HG03432 (cell line): ENCODE data around the gene XYLB.
A peak's percentile ranks its signal among the peaks of the same experiment; 100 is the strongest.

Source experiments
- ATAC-seq: cut with Tn5 transposase; IDR thresholded peaks from one replicate; pipeline ENCODE4 v1.9.1; 2021; ENCODE audit warnings: mild to moderate bottlenecking, moderate library complexity; ENCODE audit not compliant: unreplicated experiment

XYLB gene

DNA sequence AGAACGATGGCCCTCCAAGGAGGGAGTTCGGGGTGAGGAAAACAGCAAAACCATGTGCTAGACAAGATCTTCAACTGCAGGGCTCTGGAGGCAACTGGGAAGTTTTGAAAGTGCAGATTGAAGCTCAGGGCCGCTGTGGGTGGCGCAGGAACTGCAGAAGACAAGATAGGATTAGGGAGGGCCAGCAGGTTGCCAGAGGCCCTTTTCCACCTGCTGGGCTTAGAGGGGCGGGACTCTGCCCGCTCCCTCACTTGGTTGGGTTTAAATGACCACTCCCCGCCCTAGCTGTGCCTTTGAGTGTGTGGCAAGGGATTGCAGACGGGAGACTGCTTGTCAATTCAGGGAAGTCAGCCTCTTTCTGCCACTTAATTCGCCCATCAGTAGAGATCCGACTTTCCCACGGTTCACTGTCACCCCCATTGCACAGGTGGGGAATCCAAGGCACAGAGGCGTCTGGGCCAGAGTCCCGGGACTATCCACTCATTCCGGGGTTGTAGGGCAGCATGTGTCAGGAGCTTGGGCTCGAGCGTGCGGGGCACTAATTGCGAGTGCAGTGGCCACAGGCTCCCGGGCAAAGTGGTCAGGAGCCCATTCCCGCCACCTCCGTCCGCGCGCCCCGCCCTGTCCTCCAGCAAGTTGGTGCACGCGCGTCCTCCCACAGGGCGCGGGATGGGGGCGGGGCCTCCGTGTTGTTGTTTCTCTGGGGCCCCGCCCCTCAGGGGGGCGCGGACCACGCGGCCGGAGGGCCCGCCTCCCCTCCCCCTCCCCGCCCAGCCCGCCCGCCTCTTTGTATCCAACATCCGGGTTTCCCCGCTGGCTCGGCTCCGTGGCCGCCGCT lies 106.7 kb downstream of the XYLB start, which contains the start of gene ACVR2B:
Gene ACVR2B, plus strand, starts transcription at position 816 of the 838 bp plus-strand sequence. CDS start 433 bp downstream, outside the sequence.
- ATAC-seq, result peak; percentile 70

GRCh38 chr3:38453913-38454177 lies 107.3 kb downstream of the XYLB start:
- ATAC-seq, result no peak

GRCh38 chr3:38454178-38454883 lies 107.7 kb downstream of the XYLB start:
- peak; percentile 39 for ATAC-seq

GRCh38 chr3:38454884-38455638 lies 108.5 kb downstream of the XYLB start:
- peak; percentile 33 for ATAC-seq

- ATAC-seq, result peak; percentile 37
Measured at GRCh38 chr3:38455639-38456430, 109.2 kb downstream of the XYLB start.

GRCh38 chr3:38457111-38458003 lies 110.8 kb downstream of the XYLB start:
- ATAC-seq, result no peak

GRCh38 chr3:38458796-38459498 lies 112.4 kb downstream of the XYLB start:
- ATAC-seq, result no peak

GRCh38 chr3:38459499-38460048 lies 113.0 kb downstream of the XYLB start:
- no peak for ATAC-seq

- no peak for ATAC-seq
Measured at GRCh38 chr3:38460377-38461270, 114.0 kb downstream of the XYLB start.
